ENCODE data around the gene SCD. TPM values are rescaled to one million over a fixed set of nuclear protein-coding genes. Genes with fewer than 3 reads are reported as not detected.

The SCD gene
- total and polyA plus RNA-seq, 10 donors: 2.1 to 56.3 (median 23.1) TPM

GRCh38 chr10:100350914-100351485 lies 4.0 kb downstream of the SCD start:
- Histone ChIP-seq H3K27me3 (replicated peaks in 1 of 7) (peaks cover 0 to 17% (median 0%) of the 10 kb centered on the region in 7 donors), H3K36me3 (peaks cover 0 to 46% (median 7%) of the 10 kb centered on the region in 6 donors), H3K4me3 (no peak overlapping the region), H3K9me3 (no peaks in the 10 kb centered on the region), H3K27ac (no peak overlapping the region), H3K4me1 (peaks cover 0 to 52% (median 16%) of the 10 kb centered on the region in 6 donors)
- 81 to 91% (median 87%) methylated on average over 5 of the region's 5 CpGs for WGBS, 5 donors
- no peak for DNase-seq
- no peak for TF ChIP-seq POLR2AphosphoS5 (IDR thresholded peaks at IDR 0.05)
- intact Hi-C loops (cut with DNase I; ENCODE audit: low total_unique reads): no loop called here

- H3K27me3 ChIP-seq (replicated peaks in 1 of 7): no peaks in the 10 kb centered on the region
- TF ChIP-seq POLR2A (IDR thresholded peaks at IDR 0.05): no peak
- no peak for TF ChIP-seq CTCF (IDR thresholded peaks at IDR 0.05 in 8 of 11, conservative IDR thresholded peaks at IDR 0.05 in 3 of 11)
- TF ChIP-seq POLR2AphosphoS5 (IDR thresholded peaks at IDR 0.05): no peak
- peaks cover 0 to 66% (median 7%) of the 10 kb centered on the region in 6 donors for H3K36me3 ChIP-seq
- 78 to 93% (median 84%) methylated on average over 6 of the region's 6 CpGs for WGBS, 5 donors
- H3K4me1 ChIP-seq: peaks cover 0 to 25% (median 2%) of the 10 kb centered on the region in 6 donors
- no peak overlapping the region for H3K27ac ChIP-seq
- intact Hi-C loops (cut with DNase I; ENCODE audit: low total_unique reads): no loop called here
- DNase-seq: no peak
- H3K9me3 ChIP-seq: no peaks in the 10 kb centered on the region
- no peak overlapping the region for H3K4me3 ChIP-seq
Observed at GRCh38 chr10:100353770-100354485, 6.9 kb downstream of the SCD start.

GRCh38 chr10:100355086-100355485 lies 8.1 kb downstream of the SCD start:
- WGBS, 5 donors: 78 to 98% (median 86%) methylated on average over 4 of the region's 4 CpGs
- intact Hi-C loops (cut with DNase I; ENCODE audit: low total_unique reads): no loop called here

More at GRCh38 chr10:100355086-100355485, 8.1 kb downstream of the SCD start:
- TF ChIP-seq POLR2AphosphoS5 (IDR thresholded peaks at IDR 0.05) (no peak), CTCF (IDR thresholded peaks at IDR 0.05 in 8 of 11, conservative IDR thresholded peaks at IDR 0.05 in 3 of 11) (no peak), POLR2A (IDR thresholded peaks at IDR 0.05) (no peak)
- H3K9me3 ChIP-seq: no peaks in the 10 kb centered on the region
- no peak for DNase-seq
- H3K27ac ChIP-seq: no peak overlapping the region
- H3K4me3 ChIP-seq: no peak overlapping the region
- H3K27me3 ChIP-seq (replicated peaks in 1 of 7): no peaks in the 10 kb centered on the region
- peaks cover 0 to 70% (median 7%) of the 10 kb centered on the region in 6 donors for H3K36me3 ChIP-seq
- H3K4me1 ChIP-seq: peaks cover 0 to 21% (median 6%) of the 10 kb centered on the region in 6 donors

Measured in spleen (tissue), 11 donors.